NCI-H748 treated with DMSO at 0.1 percent for 48 hours (cell line): ENCODE data around the gene GPN1.
"Not testable (repeated sequence)": the region's sequence is repeated elsewhere in the genome, so short reads cannot be mapped to it uniquely, and the experiment has no call there.

Source experiments
- DNase-seq: peaks from one replicate; lab custom pipeline; 2025; lab: John Stamatoyannopoulos, UW

GPN1 gene

GRCh38 chr2:27627963-27628766 lies 685 bp upstream of the GPN1 start:
- no peak for DNase-seq

DNA sequence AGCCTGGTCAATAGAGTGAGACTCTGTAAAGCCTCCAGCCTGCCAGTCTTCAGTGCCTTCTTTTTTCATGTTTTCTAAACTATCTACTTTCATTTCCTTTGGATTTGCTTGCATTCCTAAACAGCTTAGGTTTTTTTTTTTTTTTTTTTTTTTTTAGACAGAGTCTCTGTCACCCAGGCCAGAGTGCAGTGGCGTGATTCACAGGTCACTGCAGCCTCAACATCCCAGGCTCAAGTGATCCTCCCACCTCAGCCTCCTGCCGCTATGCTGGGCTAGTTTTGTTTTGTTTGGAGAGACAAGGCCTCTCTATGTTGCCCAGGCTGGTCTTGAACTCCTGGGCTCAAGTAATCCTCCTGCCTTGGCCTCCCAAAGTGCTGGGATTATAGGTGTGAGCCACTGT lies 1.4 kb downstream of the GPN1 start:
- not testable (repeated sequence) for DNase-seq

- DNase-seq: no peak
These were observed 5.4 kb downstream of the GPN1 start for GRCh38 chr2:27634291-27634690.

GRCh38 chr2:27636766-27637165 lies 7.9 kb downstream of the GPN1 start:
- no peak for DNase-seq

- no peak for DNase-seq
These were observed 9.3 kb downstream of the GPN1 start for GRCh38 chr2:27638037-27638637.

GRCh38 chr2:27638709-27639108 lies 9.9 kb downstream of the GPN1 start:
- no peak for DNase-seq

GRCh38 chr2:27640722-27641245 lies 11.9 kb downstream of the GPN1 start:
- DNase-seq: no peak

DNA sequence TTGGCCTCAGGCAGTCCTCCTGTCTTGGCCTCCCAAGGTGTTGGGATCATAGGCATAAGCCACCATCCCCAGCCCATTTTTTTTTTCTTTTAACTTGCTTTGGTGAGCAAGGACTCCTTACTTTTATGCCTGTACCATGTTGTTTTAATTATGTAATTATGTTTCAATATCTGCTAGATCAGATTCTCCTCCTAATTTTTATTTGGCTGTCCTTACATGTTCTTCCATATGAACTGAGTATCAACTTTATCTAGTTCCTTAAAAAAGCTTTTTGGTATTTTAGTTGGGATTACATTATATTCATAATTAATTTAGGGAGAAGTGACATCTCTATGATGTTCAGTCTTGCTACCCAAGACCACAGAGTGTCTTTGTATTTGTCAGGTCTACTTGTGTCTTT lies 16.3 kb downstream of the GPN1 start:
- DNase-seq: no peak

- no peak for DNase-seq
These were observed 18.4 kb downstream of the GPN1 start for GRCh38 chr2:27647289-27647688.

- no peak for DNase-seq
These were observed 18.9 kb downstream of the GPN1 start for GRCh38 chr2:27647737-27648136.

DNA sequence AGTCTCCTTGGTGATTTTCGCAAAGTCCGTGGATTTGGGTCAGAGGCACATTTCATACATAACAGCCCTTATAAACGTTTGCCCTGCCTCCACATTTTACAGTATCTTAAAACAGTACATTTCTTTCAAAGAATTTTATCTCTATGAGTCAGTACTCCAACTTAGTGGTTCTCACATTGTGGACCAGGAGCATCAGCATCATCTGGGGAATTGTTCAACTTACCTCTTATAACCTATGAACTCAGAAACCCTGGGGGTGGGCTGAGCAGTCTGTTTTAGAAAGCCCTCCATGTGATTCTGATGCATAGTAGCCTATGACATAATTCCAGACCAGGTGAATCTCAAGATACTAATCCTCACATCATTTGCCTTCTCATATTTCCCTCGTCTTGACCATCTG lies 22.2 kb downstream of the GPN1 start:
- DNase-seq: no peak

- no peak for DNase-seq
These were observed 23.5 kb downstream of the GPN1 start for GRCh38 chr2:27652341-27652740.

DNA sequence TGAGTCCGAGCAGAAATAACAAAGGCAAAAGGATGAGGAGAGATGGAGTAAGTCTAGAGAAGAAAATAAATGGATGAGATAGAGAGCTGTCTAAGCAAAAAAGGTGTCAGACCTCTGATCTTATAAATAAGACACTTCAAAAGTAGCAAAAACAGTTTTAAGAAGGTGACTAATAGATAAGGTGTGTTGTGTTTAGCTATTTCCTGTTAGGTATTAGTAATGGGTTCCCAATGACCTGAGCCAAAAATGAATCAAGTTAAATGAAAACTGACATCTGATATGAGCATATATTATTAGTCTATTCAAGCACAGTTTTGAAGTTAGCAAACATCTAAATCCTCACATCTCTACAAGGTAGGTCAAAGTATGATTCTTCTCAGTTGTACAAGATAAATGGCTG lies 23.9 kb downstream of the GPN1 start:
- no peak for DNase-seq

- no peak for DNase-seq
These were observed 24.5 kb downstream of the GPN1 start for GRCh38 chr2:27653397-27653796.

DNA sequence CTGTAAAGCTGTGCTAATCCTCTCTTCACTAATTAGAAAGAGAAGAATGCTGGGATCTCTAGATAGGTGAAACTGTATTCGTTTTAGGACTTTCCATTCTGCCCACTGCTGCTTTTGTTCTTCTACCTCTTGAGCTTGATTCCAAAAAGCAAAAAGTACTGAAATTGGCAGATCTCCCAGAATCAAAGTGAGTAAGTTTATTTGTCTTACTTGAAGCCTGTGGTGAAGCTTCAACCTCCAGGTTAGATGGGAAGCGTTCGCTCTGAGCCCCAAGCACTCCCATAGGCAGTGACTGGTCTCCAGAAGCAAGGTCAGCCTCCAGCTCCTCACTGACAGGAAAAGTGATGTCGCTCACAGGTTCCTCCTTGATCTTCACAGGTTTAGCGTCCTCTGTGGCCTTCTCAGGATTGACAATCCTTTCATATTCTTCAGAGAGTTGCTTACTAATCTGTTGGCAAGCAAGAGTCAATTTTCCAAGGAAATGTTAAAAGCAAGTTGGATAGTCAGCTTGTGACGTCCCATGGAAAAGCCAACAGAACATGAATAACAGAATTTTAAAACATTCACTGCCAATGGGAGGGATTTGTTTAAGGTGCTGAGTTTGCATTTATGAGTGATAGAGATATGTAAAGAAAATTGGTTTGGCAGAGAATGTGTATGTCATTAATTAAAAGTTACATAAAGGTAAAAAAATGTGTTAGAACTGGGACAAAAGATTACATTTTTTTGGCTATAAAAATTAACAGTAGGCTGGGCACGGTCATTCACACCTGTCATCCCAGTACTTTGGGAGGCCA lies 26.5 kb downstream of the GPN1 start:
- no peak for DNase-seq

DNA sequence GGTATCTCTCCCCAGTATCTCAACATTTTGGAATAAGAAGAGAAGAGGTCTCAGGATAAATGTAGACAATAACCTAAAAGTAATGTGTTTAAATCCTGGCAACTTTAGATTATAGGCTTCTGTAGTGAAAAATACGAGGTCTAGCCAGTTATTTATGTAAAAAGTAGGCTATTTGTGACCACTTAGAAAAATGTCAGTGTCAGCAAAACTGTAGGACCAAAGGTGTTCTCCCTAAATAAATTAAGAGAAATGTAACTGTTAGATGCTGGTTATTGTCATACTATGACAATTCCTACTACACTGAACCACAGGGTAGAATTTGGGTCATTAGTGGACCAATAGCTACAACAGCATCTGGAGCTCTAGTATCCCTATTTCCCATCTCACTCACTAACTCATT lies 32.5 kb downstream of the GPN1 start:
- DNase-seq: no peak

- peak; percentile 62 for DNase-seq
These were observed 34.7 kb downstream of the GPN1 start, which contains the start of the genes SLC4A1AP and SUPT7L for GRCh38 chr2:27663285-27664153. Gene SLC4A1AP (plus strand): TSS chr2:27663889. CDS start chr2:27663915, 26 bp downstream. Gene SUPT7L (minus strand): TSS chr2:27663614. CDS start chr2:27662192, 1,422 bp downstream.

GRCh38 chr2:27664154-27664574 lies 35.3 kb downstream of the GPN1 start:
- DNase-seq: no peak

DNA sequence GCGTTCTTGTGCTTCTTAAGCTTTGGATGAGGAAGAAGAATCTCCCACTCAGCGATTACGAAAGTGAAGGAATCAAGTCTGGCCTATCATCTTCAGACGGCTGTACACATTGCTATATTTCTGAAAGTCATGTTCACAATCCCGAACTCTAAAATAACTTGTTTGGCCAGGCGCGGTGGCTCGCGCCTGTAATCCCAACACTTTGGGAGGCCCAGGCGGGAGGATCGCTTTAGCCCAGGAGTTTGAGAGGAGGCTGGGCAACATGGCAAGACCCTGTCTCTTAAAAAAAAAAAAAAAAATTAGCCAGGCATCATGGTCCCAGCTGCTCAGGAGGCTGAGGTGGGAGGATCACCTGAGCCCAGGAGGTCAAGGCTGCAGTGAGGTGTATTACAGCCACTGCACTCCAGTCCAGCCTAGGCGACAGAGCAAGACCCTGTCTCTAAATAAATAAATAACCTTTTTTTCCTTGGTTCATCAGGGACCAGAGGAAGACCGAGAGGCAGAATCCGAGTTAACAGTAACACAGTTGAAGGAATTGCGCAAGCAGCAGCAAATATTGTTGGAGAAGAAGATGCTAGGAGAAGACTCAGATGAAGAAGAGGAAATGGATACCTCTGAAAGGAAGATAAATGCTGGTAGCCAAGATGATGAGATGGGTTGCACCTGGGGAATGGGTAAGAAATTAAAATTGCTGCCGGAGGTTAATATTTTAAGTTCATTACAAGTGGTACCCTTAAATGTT lies 35.9 kb downstream of the GPN1 start:
- DNase-seq: no peak

DNA sequence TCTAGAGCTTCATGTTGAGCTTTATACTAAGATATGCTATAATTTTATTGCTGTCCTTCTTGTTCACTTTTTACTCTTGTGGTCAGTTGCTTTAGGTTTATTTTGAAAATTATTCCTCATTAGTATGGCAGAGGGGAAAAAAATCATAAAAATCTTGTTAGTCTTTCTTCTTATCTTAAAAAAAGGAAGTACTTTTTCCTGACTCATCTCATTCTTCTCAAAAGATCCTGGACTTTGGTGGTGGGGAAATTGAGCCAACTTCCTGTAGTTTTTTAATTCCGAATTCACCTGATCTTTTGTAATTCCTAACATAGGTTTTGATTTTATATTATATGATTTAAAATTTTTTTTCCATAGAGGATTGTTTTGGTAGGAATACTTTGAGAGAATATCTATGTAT lies 38.6 kb downstream of the GPN1 start:
- no peak for DNase-seq

DNA sequence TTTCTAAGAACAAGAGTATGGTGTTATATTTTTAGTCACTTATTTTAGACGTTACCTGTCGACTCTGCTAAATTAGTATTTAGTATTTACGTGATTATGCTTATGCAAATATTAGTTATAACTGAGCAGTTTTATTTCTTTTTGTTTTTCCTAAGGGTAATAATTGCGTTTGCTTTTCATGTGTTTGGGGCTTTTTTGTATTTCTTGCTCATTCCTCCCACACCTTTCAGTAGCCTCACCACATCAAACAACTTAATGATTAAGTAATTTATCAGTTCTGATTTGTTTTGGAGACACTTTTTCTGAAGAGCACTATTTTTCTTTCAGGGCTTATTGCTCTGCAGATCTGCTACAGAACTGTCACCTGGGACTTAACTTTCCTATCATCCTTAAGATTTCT lies 42.4 kb downstream of the GPN1 start:
- DNase-seq: no peak
